ENCODE data around the gene DCDC2C.

The DCDC2C gene

DNA sequence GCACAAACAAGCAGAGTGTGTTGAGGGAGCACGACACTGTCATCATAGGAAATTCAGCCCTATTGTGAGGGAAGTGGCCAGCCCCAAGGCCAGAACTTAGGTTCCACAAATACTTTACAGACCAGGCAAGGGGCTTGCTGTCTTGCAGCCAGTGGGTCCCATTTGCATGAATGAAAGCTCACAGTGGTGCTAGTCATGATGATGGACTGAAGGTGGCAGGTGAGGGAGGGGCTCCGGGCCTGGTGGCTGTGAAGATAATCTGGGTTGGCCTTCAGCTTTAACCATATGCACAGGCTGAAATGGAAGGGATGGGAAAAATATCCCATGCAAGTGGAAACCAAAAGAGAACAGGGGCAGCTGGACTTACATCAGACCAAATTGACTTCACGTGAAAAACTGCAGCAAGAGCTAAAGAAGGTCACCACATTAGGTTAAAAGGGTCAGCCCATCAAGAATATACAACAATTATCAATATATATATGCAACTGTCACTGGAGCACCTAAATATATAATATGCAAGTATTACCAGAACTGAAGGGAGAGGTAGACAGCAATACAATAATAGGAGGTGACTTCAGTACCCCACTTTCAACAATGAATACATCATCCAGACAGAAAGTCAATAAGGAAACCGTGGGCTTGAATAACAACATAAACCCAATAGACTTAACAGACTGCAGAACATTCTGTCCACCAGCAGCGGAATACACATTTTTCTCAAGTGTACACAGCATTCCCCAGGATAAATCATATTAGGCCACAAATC, 39.6 kb downstream of the DCDC2C start:
- in situ Hi-C loops (cut with HindIII; ENCODE audit: low sequenced_read_pairs): no loop called here

GRCh38 chr2:3743951-3744555, 40.7 kb downstream of the DCDC2C start:
- in situ Hi-C loops (cut with HindIII; ENCODE audit: low sequenced_read_pairs): no loop called here

- in situ Hi-C loops (cut with HindIII; ENCODE audit: low sequenced_read_pairs): no loop called here
Measured at GRCh38 chr2:3745920-3746319, 42.5 kb downstream of the DCDC2C start.

- in situ Hi-C loops (cut with HindIII; ENCODE audit: low sequenced_read_pairs): no loop called here
Measured at GRCh38 chr2:3747032-3747654, 43.8 kb downstream of the DCDC2C start.

DNA sequence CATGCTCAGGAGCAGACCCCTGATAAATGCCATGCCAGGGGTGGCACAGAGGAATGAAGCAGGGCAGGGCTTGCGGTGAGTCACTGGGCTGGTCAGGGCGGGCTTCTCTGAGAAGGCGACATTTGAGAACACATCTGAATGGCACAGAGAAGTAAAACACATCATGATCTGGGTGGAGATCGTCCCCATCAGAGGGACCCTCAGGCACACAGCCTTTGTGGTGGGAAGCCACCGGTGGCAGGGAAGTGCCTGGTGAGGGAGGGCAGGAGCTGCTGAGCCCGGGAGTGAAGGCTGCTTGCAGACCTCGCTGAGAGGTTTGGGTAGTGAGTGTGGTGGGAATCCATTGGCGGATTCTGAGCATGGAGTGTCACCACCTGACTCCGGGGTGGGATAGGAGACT, 44.5 kb downstream of the DCDC2C start:
- in situ Hi-C loops (cut with HindIII; ENCODE audit: low sequenced_read_pairs): no loop called here

DNA sequence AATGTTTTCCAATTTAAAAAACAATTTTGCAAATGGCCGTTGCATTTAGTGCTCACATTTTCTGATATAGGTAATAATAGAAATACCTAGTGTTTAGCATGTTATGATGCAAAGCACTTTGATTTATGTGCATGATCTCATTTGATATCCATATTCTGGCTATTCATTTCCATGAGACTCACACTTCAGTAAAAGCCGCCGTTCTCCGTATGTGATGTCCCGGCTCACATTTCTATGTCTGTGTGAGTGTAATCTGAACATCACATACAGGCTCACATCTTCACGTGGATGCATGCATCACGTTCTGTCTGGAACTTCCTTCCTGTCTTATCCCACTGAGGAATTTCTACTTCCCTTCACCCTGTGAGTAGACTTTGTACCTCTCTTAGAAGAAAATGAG, 45.8 kb downstream of the DCDC2C start:
- in situ Hi-C loops (cut with HindIII; ENCODE audit: low sequenced_read_pairs): no loop called here

GRCh38 chr2:3751251-3751650, 47.9 kb downstream of the DCDC2C start:
- in situ Hi-C loops (cut with HindIII; ENCODE audit: low sequenced_read_pairs): no loop called here

- in situ Hi-C loops (cut with HindIII; ENCODE audit: low sequenced_read_pairs): no loop called here
Measured at GRCh38 chr2:3751806-3752205, 48.4 kb downstream of the DCDC2C start.

- in situ Hi-C loops (cut with HindIII; ENCODE audit: low sequenced_read_pairs): no loop called here
Measured at GRCh38 chr2:3752376-3752775, 49.0 kb downstream of the DCDC2C start.

- in situ Hi-C loops (cut with HindIII; ENCODE audit: low sequenced_read_pairs): no loop called here
Measured at GRCh38 chr2:3753561-3753960, 50.2 kb downstream of the DCDC2C start.

DNA sequence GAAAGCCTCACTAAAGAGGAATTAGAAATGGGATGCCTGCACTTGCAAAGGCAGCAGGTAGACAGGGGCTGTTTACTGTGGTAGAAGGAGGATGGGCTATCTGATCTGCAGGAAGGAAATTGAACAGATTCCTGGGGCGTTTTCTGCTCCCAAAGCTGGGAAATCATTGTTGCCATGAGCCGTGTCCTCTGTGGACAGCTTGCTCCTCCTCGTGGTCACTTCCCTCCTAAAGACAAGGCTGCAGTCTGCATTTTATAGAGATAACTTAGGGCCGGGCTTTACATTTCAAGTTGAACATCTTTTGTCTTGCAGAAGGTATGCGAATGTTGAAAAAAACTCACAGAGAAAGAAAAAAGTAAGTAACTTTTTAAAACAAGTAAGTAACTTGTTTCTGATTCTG, 50.9 kb downstream of the DCDC2C start:
- in situ Hi-C loops (cut with HindIII; ENCODE audit: low sequenced_read_pairs): no loop called here

DNA sequence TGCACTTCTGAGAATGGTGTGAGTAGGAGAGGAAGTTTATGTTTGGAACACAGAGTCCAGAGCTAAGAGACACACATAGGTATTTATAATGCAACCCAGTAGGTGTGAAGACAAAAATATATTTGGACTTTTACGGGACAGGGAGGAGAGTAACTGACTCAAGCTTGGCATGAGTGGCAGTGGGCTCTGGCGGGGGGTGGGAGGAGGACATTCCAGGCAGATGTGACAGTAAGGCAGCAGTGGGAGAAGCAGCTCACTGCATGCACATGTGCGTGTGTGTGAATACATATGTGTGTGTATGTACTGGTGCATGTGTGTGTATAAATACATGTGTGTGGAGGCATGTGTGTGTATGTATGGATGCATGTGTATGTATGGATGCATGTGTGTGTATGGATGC, 51.4 kb downstream of the DCDC2C start:
- in situ Hi-C loops (cut with HindIII; ENCODE audit: low sequenced_read_pairs): no loop called here

- in situ Hi-C loops (cut with HindIII; ENCODE audit: low sequenced_read_pairs): no loop called here
Measured at GRCh38 chr2:3755277-3755676, 51.9 kb downstream of the DCDC2C start.

DNA sequence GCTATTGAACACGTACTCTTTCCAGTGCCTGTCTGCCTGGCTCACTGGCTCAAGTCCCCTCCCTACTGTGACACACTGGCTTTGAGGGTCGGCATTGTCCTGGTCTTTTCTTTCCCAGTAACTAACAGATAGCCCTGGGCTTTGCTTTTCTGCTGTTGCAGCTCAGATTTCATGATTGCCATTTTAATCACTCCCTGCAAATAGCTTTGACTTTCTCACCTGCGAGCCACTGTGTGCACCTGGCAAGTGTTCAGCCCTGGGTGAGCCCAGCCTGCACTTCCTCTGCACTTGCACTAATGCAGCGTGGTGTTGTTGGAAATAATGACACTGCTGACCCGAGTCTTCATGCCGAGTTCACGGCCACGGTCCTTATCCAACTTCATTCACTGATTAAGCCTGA, 52.9 kb downstream of the DCDC2C start:
- in situ Hi-C loops (cut with HindIII; ENCODE audit: low sequenced_read_pairs): no loop called here

GRCh38 chr2:3758906-3759305, 55.5 kb downstream of the DCDC2C start:
- in situ Hi-C loops (cut with HindIII; ENCODE audit: low sequenced_read_pairs): no loop called here

DNA sequence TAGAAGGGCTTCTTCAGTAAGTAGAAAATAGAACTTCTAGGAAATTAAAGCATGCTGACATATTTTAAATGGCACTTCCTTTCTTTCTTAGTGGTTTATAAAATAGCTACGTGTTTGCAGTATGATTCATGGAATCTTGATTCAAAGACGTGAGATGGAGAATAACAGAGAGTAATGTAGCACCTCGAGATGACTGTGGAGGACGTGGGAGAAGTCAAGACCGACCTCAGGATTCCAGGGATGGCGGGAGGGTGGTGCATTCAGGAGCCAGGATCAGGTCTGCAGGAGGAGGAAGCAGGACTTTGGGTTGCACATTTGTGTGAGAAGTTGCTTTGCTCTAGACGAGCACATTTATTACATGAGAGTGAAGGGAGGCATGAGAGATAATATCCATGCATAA, 56.0 kb downstream of the DCDC2C start:
- in situ Hi-C loops (cut with HindIII; ENCODE audit: low sequenced_read_pairs): no loop called here

- in situ Hi-C loops (cut with HindIII; ENCODE audit: low sequenced_read_pairs): no loop called here
Measured at GRCh38 chr2:3759761-3760160, 56.4 kb downstream of the DCDC2C start.

- in situ Hi-C loops (cut with HindIII; ENCODE audit: low sequenced_read_pairs): no loop called here
Measured at GRCh38 chr2:3761272-3761671, 57.9 kb downstream of the DCDC2C start.

DNA sequence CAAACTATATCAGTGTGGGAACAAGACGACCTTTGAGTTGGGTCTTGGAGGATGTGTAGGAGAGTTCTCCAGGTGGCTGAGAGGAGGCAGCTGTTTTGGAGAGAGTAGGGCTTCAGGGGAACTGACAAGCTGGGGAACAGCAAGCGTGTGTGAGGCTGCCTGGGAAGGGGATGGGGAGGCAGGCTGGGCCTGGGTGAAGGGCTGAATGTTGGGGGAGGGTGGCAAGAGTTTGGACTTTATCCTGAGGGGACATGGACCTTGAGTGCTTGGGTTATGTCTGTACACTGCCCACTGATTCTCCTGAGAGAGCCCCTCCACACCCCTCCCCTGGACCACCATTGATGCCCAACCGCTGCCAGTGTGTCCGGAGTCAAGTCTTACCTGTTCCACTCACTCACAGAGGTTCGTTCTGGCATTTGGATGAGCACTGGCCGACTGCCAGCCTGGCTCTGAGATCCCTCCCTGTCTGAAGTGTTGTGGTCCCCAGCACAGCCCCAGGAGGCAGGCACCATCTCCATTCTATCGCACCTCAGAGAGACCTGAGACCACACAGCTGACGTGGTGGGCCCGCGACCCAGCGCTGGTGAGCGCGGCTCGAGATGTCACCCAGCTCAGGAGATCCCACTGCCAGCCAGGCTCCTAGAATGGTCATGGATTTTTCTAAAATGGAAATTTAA, 59.5 kb downstream of the DCDC2C start:
- in situ Hi-C loops (cut with HindIII; ENCODE audit: low sequenced_read_pairs): no loop called here

- in situ Hi-C loops (cut with HindIII; ENCODE audit: low sequenced_read_pairs): no loop called here
Measured at GRCh38 chr2:3766824-3767223, 63.4 kb downstream of the DCDC2C start.

DNA sequence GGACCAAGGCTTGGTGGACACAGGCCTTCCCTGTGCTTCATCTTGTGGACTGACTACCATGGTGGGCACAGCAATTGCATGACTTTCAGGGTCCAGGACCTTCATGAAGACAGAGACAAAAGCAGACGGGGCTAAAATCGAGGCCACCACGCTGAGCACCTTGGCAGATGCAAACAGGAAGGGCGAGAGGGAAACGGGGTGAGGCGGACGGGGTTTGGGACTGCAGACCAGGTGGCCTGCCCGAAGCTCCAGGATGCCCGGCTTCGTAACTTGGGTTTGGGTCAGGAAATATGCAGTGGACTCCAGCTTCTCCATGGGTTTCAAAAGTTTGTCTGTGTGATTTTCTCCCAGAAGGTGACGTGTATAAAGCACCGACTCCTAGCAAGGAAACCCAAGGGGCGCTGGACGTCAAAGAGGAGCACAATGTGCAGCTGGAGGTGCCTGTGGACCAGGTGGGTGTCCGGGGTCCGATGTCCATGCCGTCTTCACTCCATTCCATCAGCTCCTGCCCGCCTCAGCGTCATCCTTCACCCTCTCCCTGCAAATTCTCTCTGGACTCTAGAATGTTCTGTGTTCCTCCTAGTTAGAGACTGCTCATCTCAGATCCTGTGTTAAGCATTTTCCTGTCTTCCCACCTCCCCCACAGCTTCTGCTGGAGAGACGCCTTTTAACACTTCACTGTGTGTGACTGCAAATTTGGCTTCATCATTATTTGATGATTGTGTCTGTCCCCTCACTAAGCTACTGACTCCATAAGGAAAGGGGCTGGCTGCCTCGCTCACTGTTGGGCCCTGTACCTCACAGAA, 65.8 kb downstream of the DCDC2C start:
- in situ Hi-C loops (cut with HindIII; ENCODE audit: low sequenced_read_pairs): no loop called here
